Testis (tissue), 3 donors: ENCODE results near the gene CYB5R4. TPM values are rescaled to one million over a fixed set of nuclear protein-coding genes. Genes with fewer than 3 reads are reported as not detected.

Experiments used
- DNase-seq: peaks from one replicate; pipeline ENCODE4 v3.0.0-alpha.2; 2019
- H3K27ac ChIP-seq, 2 donors: fragments of 200-600 bp; sonication (generic); one replicate each; pipeline ENCODE4 v1.5.1; 2019
- H3K27me3 ChIP-seq: fragments of 200-600 bp; sonication (generic); one replicate; pipeline ENCODE4 v1.5.1; 2019
- H3K36me3 ChIP-seq: fragments of 200-600 bp; sonication (generic); one replicate; pipeline ENCODE4 v1.5.1; 2017; ENCODE audit warnings: low read depth; ENCODE audit errors: missing control alignments
- H3K4me1 ChIP-seq: fragments of 200-600 bp; sonication (generic); one replicate; pipeline ENCODE4 v1.5.1; 2019
- H3K4me3 ChIP-seq, 2 donors: fragments of 200-600 bp; sonication (generic); one replicate each; pipeline ENCODE4 v1.5.1; 2017 to 2019
- H3K9me3 ChIP-seq: fragments of 200-600 bp; sonication (generic); one replicate; pipeline ENCODE4 v1.5.1; 2017
- CTCF ChIP-seq, 3 experiments: fragments of 450-650 bp in 2 of 3; fragments of 200-600 bp in 1 of 3; sonication (generic) in 1 of 3; IDR thresholded peaks; one replicate each; pipeline ENCODE4 v1.5.1; 2016 to 2019; ENCODE audit warnings: antibody characterized with exemption in 3 of 3, mild to moderate bottlenecking in 2 of 3, moderate library complexity in 1 of 3
- POLR2A ChIP-seq: fragments of 450-650 bp; IDR thresholded peaks from one replicate; pipeline ENCODE4 v1.6.1; 2017; ENCODE audit warnings: antibody characterized with exemption, mild to moderate bottlenecking, moderate library complexity
- WGBS, 2 donors: methylation state at CpG; one replicate each; pipeline ENCODE4 v1.1.5; 2018; 5-methylcytosine and 5-hydroxymethylcytosine counted together
- intact Hi-C: fragments of 100-400 bp; cut with DNase I; formaldehyde crosslinking; loops from one replicate; pipeline ENCODE4 v1.15.1; 2023; ENCODE audit warnings: low total_unique reads
- polyA plus RNA-seq: library from polyadenylated mRNA; stranded (reverse); fragments of 350-450 nt; fragmentation: Illumina TruSeq; extraction: RNeasy Lipid Tissue Mini Kit (QIAGEN cat#74804); gene quantifications from one replicate; pipeline ENCODE4 v1.2.3, GENCODE V29; 2014; ENCODE audit warnings: low read depth, low replicate concordance; ENCODE audit not compliant: insufficient read depth
- total RNA-seq, 2 donors: library from RNA; depleted of rRNA; stranded (reverse); fragments of >200 nt; gene quantifications; one replicate each; pipeline ENCODE4 v1.2.3, GENCODE V29; 2016

Gene CYB5R4
- total and polyA plus RNA-seq, 3 donors from 2014 or later = 18.2 to 53.5 (median 20.5) TPM

- WGBS, 2 donors = 56 to 66% methylated on average over 8 of the region's 8 CpGs
- Histone ChIP-seq H3K4me1 (peaks cover 7% of the 10 kb centered on the region), H3K9me3 (no peaks in the 10 kb centered on the region), H3K27ac (no peak overlapping the region), H3K4me3 (no peak overlapping the region), H3K36me3 (no peaks in the 10 kb centered on the region), H3K27me3 (no peaks in the 10 kb centered on the region)
- intact Hi-C loops = no loop called here
- TF ChIP-seq CTCF (IDR thresholded peaks at IDR 0.05) (no peak), POLR2A (no peak)
- no peak for DNase-seq
Measured at GRCh38 chr6:83860782-83861495, 1.4 kb downstream of the CYB5R4 start.

DNA sequence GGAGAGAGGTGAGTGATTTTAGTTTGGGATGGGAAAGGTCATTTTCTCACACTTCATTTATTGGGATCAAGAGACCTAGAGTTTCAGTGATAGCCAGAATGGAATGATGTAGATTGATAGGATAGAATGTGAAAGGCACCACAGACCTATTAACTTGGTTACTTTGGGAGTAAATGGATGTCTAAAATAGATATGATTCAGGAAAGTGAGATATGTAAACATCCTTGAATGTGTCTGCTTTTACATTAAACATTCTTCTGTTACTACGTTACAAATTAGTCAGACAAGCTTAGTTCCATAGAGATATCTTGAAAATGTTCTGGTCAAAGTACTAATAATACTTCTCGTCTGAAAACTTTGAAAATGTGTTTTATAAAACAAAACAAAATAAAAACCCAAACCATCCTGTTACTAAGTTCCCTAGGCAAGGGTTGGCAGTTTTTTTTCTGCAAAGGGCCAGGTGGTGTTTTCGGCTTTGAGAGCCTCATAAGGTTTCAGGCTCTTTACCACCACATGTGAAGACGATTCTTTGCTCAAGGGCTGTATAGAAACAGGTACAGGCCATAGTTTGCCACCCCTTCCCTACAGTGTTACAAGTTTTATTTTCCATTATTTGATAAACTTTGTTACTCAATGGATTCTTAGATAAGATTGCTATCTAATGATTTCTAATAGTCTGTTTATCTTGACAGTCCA, 3.4 kb downstream of the CYB5R4 start:
- H3K27ac ChIP-seq = no peak overlapping the region
- intact Hi-C loops = no loop called here
- no peaks in the 10 kb centered on the region for H3K9me3 ChIP-seq
- H3K4me1 ChIP-seq = peaks cover 7% of the 10 kb centered on the region
- WGBS, 2 donors = 68 to 75% methylated on average over 4 of the region's 4 CpGs
- no peaks in the 10 kb centered on the region for H3K36me3 ChIP-seq
- TF ChIP-seq POLR2A (no peak), CTCF (IDR thresholded peaks at IDR 0.05) (no peak)
- no peak for DNase-seq
- H3K27me3 ChIP-seq = no peaks in the 10 kb centered on the region
- H3K4me3 ChIP-seq = no peak overlapping the region

DNA sequence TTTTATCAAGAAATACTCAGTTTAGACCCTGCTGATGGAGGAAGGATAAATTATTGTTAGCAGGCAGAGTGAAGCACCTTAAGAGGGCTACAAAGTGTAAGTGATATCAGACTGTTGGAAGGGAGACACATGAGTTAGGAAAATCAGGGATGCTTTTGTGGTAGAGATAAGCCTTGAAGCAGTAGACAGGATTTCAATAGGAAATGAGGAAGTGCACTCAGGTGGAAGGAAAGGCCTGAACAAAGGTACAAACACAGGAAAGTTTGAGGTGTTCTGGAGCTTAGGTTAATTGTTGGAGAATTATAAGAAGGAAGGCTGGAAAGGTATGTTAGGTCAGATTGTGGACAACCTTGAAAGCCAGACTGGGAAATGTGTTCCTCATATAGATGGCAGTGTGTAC, 7.6 kb downstream of the CYB5R4 start:
- Histone ChIP-seq H3K4me1 (no peaks in the 10 kb centered on the region), H3K27me3 (no peaks in the 10 kb centered on the region), H3K36me3 (no peaks in the 10 kb centered on the region), H3K9me3 (no peaks in the 10 kb centered on the region), H3K27ac (no peak overlapping the region), H3K4me3 (no peak overlapping the region)
- DNase-seq = no peak
- intact Hi-C loops = no loop called here
- no peak for TF ChIP-seq CTCF (IDR thresholded peaks at IDR 0.05)
- TF ChIP-seq POLR2A = no peak

DNA sequence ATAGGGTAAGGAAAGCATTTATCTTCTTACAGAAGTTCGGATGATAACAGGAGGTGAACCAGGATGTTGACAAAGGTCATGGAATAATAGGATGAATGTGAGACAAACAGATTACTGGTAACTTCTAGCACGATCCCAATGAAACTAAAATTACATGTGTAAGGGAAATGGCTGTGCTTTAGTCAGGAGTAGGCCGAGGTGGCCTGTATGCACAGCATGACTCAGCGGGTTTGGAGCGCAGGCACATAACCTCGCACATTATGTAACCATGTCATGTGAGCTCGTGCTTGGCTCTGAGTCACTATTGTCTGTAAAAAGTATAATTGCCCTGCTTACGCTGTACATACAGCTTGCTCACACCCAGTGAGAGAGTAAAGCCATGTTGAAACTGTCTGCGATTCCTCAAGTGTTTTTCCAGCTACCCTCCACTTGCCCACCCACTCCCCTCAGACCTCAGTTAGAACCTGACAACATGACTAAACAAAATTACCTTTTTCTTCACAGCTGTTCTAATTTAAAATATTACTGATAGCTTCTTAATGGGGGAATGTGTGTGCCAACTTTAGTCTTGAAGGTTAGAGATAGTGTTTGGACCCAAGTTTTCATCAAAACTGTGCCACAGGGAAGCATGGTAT, 8.2 kb downstream of the CYB5R4 start:
- H3K36me3 ChIP-seq = no peaks in the 10 kb centered on the region
- H3K27me3 ChIP-seq = no peaks in the 10 kb centered on the region
- TF ChIP-seq POLR2A (no peak), CTCF (IDR thresholded peaks at IDR 0.05) (no peak)
- DNase-seq = peak; percentile 47
- WGBS, 2 donors = 94 to 96% methylated on average over 9 of the region's 9 CpGs
- no peaks in the 10 kb centered on the region for H3K4me1 ChIP-seq
- intact Hi-C loops = no loop called here
- H3K27ac ChIP-seq = no peak overlapping the region
- no peaks in the 10 kb centered on the region for H3K9me3 ChIP-seq
- no peak overlapping the region for H3K4me3 ChIP-seq
